ENCODE data around the gene CCDC33. TPM values are rescaled to one million over a fixed set of nuclear protein-coding genes. Genes with fewer than 3 reads are reported as not detected.

Gene CCDC33
- total and polyA plus RNA-seq, 2 donors (not counting 3 experiments of a cell fraction or from before 2014, with no cell fraction given) = not detected

DNA sequence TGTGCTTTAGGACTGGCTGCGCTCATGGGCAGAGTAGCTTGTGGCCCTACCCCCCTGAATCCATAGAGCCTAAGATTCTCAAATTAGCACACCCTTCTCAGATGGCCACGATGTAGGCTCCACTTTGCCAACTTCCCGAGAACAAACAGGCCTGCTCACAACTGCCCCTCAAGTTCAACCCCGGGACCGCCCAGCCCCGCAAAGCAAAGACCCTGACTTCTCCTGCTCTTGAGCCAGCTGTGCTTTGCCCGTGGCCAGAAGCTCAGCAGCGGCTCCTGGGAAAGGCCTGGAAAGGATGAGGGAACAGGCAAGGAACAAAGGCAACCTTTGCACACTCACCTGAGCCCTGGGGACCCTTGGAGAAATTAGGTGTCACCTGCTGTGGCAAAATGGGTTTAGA, 99.3 kb downstream of the CCDC33 start:
- H3K36me3 ChIP-seq (ENCODE audit: control insufficient read depth in 2 of 2, extremely low read depth in 1 of 2, insufficient read depth in 2 of 2, low read length in 2 of 2) = no peaks in the 10 kb centered on the region
- no peak overlapping the region for H3K4me3 ChIP-seq (replicated peaks in 1 of 3; ENCODE audit: insufficient read depth in 1 of 3, low read depth in 1 of 3, low read length in 3 of 3)
- no peaks in the 10 kb centered on the region for H3K9me1 ChIP-seq (replicated peaks; ENCODE audit: control insufficient read depth, extremely low read depth, insufficient read depth, low read length)
- DNase-seq (ENCODE audit: low read depth, low spot score) (no peak), FAIRE-seq (no peak)
- no peaks in the 10 kb centered on the region for H3K9me3 ChIP-seq (replicated peaks; ENCODE audit: control insufficient read depth, insufficient read depth, low read length)
- no peak overlapping the region for H3K9ac ChIP-seq (replicated peaks; ENCODE audit: extremely low read depth, insufficient read depth, low read length)
- H3K4me2 ChIP-seq (ENCODE audit: insufficient read depth, low read length) = no peak overlapping the region
- intact Hi-C loops (cut with micrococcal nuclease) (no loop called here), dilution Hi-C loops (cut with MboI; ENCODE audit: extremely low pct_ligation_motif_present, low sequenced_read_pairs) (no loop called here)
- BruUV-seq (replicated peaks) = no TSS peak
- no peaks in the 10 kb centered on the region for H3K27me3 ChIP-seq (ENCODE audit: control insufficient read depth in 2 of 2, insufficient read depth in 2 of 2, low read length in 2 of 2)
- no peaks in the 10 kb centered on the region for H3K4me1 ChIP-seq (ENCODE audit: control insufficient read depth, extremely low read depth, insufficient read depth, low read length)
- H3K27ac ChIP-seq (ENCODE audit: insufficient read depth, low read depth, low read length) = no peak overlapping the region
- ChIA-PET CTCF (interaction anchor here (1.1 kb wide), 1 partner anchor 14 kb away, joined by 3 read pairs; no protein-coding TSS in a partner anchor), POLR2A (no interaction called here)
- TF ChIP-seq FOS (IDR thresholded peaks at IDR 0.05; ENCODE audit: borderline replicate concordance, insufficient read depth, low read length) (no peak), EZH2 (IDR thresholded peaks at IDR 0.05; ENCODE audit: borderline replicate concordance, low read depth, low read length, severe bottlenecking) (no peak), MAX (IDR thresholded peaks at IDR 0.05; ENCODE audit: insufficient read depth, insufficient read length) (no peak), POLR2AphosphoS5 (IDR thresholded peaks at IDR 0.05; ENCODE audit: insufficient read depth, low read depth, low read length) (no peak), JUN (IDR thresholded peaks at IDR 0.05; ENCODE audit: borderline replicate concordance, insufficient read depth, insufficient read length, low read depth) (no peak), POLR2A (IDR thresholded peaks at IDR 0.05; ENCODE audit: low read depth, low read length) (no peak), GATA2 (IDR thresholded peaks at IDR 0.05; ENCODE audit: insufficient read depth, insufficient read length, low read depth, low read length) (no peak), MYC (IDR thresholded peaks at IDR 0.05; ENCODE audit: low read depth, low read length) (no peak)
- TF ChIP-seq, protein P1, sequence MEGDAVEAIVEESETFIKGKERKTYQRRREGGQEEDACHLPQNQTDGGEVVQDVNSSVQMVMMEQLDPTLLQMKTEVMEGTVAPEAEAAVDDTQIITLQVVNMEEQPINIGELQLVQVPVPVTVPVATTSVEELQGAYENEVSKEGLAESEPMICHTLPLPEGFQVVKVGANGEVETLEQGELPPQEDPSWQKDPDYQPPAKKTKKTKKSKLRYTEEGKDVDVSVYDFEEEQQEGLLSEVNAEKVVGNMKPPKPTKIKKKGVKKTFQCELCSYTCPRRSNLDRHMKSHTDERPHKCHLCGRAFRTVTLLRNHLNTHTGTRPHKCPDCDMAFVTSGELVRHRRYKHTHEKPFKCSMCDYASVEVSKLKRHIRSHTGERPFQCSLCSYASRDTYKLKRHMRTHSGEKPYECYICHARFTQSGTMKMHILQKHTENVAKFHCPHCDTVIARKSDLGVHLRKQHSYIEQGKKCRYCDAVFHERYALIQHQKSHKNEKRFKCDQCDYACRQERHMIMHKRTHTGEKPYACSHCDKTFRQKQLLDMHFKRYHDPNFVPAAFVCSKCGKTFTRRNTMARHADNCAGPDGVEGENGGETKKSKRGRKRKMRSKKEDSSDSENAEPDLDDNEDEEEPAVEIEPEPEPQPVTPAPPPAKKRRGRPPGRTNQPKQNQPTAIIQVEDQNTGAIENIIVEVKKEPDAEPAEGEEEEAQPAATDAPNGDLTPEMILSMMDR (IDR thresholded peaks at IDR 0.05; ENCODE audit: extremely low read depth in 1 of 2, insufficient read depth in 1 of 2, low read depth in 1 of 2, low read length in 2 of 2) = no peak
- H4K20me1 ChIP-seq (replicated peaks; ENCODE audit: control insufficient read depth, extremely low read depth, insufficient read depth, low read length) = no peaks in the 10 kb centered on the region
- H2AFZ ChIP-seq (ENCODE audit: low read depth, low read length) = no peak overlapping the region
- H3K79me2 ChIP-seq (ENCODE audit: control insufficient read depth, insufficient read depth, low read length) = no peaks in the 10 kb centered on the region

Measured in endothelial cell of umbilical vein (primary cell).